Mucosa of stomach (tissue), 1 donor: Measurements from ENCODE around the gene NCKAP5.

ENCODE experiments used
- H3K27me3 ChIP-seq: one replicate; pipeline ENCODE4 v1.7.0; 2013; ENCODE audit warnings: mild to moderate bottlenecking, low read length; ENCODE audit not compliant: control insufficient read depth, insufficient read depth
- H3K36me3 ChIP-seq: one replicate; pipeline ENCODE4 v1.7.0; 2013; ENCODE audit warnings: low read length; ENCODE audit not compliant: control insufficient read depth, insufficient read depth
- H3K4me1 ChIP-seq: one replicate; pipeline ENCODE4 v1.7.0; 2013; ENCODE audit warnings: mild to moderate bottlenecking, low read length; ENCODE audit not compliant: control insufficient read depth, insufficient read depth
- H3K4me3 ChIP-seq: one replicate; pipeline ENCODE4 v1.7.0; 2013; ENCODE audit warnings: low read length
- H3K9ac ChIP-seq: one replicate; pipeline ENCODE4 v1.7.0; 2013; ENCODE audit warnings: mild to moderate bottlenecking, low read length, moderate library complexity
- H3K9me3 ChIP-seq: one replicate; pipeline ENCODE4 v1.7.0; 2013; ENCODE audit warnings: mild to moderate bottlenecking, low read length, moderate library complexity; ENCODE audit not compliant: control insufficient read depth
- donor health status: Pancreatic carcinoma.

Gene NCKAP5

GRCh38 chr2:133378386-133378785 is 189.9 kb downstream of the NCKAP5 start:
- H3K27me3 ChIP-seq, result no peaks in the 10 kb centered on the region
- H3K4me3 ChIP-seq, result no peak overlapping the region
- no peak overlapping the region for H3K9ac ChIP-seq
- no peaks in the 10 kb centered on the region for H3K4me1 ChIP-seq
- H3K9me3 ChIP-seq, result no peaks in the 10 kb centered on the region
- H3K36me3 ChIP-seq, result no peaks in the 10 kb centered on the region

- no peaks in the 10 kb centered on the region for H3K9me3 ChIP-seq
- no peaks in the 10 kb centered on the region for H3K4me1 ChIP-seq
- no peaks in the 10 kb centered on the region for H3K27me3 ChIP-seq
- H3K36me3 ChIP-seq, result no peaks in the 10 kb centered on the region
- H3K4me3 ChIP-seq, result no peak overlapping the region
- H3K9ac ChIP-seq, result no peak overlapping the region
Observed at GRCh38 chr2:133377599-133377998, 190.7 kb downstream of the NCKAP5 start.

GRCh38 chr2:133377021-133377481 is 191.2 kb downstream of the NCKAP5 start:
- Histone ChIP-seq H3K4me3 (no peak overlapping the region), H3K9ac (no peak overlapping the region), H3K4me1 (no peaks in the 10 kb centered on the region), H3K36me3 (no peaks in the 10 kb centered on the region), H3K27me3 (no peaks in the 10 kb centered on the region), H3K9me3 (no peaks in the 10 kb centered on the region)

- H3K36me3 ChIP-seq, result no peaks in the 10 kb centered on the region
- H3K4me1 ChIP-seq, result no peaks in the 10 kb centered on the region
- H3K4me3 ChIP-seq, result no peak overlapping the region
- H3K9me3 ChIP-seq, result no peaks in the 10 kb centered on the region
- H3K9ac ChIP-seq, result no peak overlapping the region
- no peaks in the 10 kb centered on the region for H3K27me3 ChIP-seq
Observed at GRCh38 chr2:133374781-133375180, 193.5 kb downstream of the NCKAP5 start.

- Histone ChIP-seq H3K27me3 (no peaks in the 10 kb centered on the region), H3K4me3 (no peak overlapping the region), H3K9me3 (no peaks in the 10 kb centered on the region), H3K36me3 (no peaks in the 10 kb centered on the region), H3K9ac (no peak overlapping the region), H3K4me1 (no peaks in the 10 kb centered on the region)
Observed at GRCh38 chr2:133371286-133371685, 197.0 kb downstream of the NCKAP5 start.

GRCh38 chr2:133369901-133370658 is 198.2 kb downstream of the NCKAP5 start:
- Histone ChIP-seq H3K4me1 (no peaks in the 10 kb centered on the region), H3K4me3 (no peak overlapping the region), H3K27me3 (no peaks in the 10 kb centered on the region), H3K9ac (no peak overlapping the region), H3K9me3 (no peaks in the 10 kb centered on the region), H3K36me3 (no peaks in the 10 kb centered on the region)

GRCh38 chr2:133365117-133365516 is 203.1 kb downstream of the NCKAP5 start:
- Histone ChIP-seq H3K9ac (no peak overlapping the region), H3K36me3 (no peaks in the 10 kb centered on the region), H3K4me3 (no peak overlapping the region), H3K9me3 (no peaks in the 10 kb centered on the region), H3K4me1 (no peaks in the 10 kb centered on the region), H3K27me3 (no peaks in the 10 kb centered on the region)

- H3K36me3 ChIP-seq, result no peaks in the 10 kb centered on the region
- H3K27me3 ChIP-seq, result no peaks in the 10 kb centered on the region
- H3K9ac ChIP-seq, result no peak overlapping the region
- H3K9me3 ChIP-seq, result no peaks in the 10 kb centered on the region
- H3K4me1 ChIP-seq, result no peaks in the 10 kb centered on the region
- no peak overlapping the region for H3K4me3 ChIP-seq
Observed at GRCh38 chr2:133364636-133365035, 203.6 kb downstream of the NCKAP5 start.

GRCh38 chr2:133363884-133364283 is 204.4 kb downstream of the NCKAP5 start:
- Histone ChIP-seq H3K4me1 (no peaks in the 10 kb centered on the region), H3K9ac (no peak overlapping the region), H3K36me3 (no peaks in the 10 kb centered on the region), H3K9me3 (no peaks in the 10 kb centered on the region), H3K27me3 (no peaks in the 10 kb centered on the region), H3K4me3 (no peak overlapping the region)

- Histone ChIP-seq H3K27me3 (no peaks in the 10 kb centered on the region), H3K4me3 (no peak overlapping the region), H3K9me3 (no peaks in the 10 kb centered on the region), H3K36me3 (no peaks in the 10 kb centered on the region), H3K9ac (no peak overlapping the region), H3K4me1 (no peaks in the 10 kb centered on the region)
Observed at GRCh38 chr2:133362061-133362476, 206.2 kb downstream of the NCKAP5 start.

- Histone ChIP-seq H3K36me3 (no peaks in the 10 kb centered on the region), H3K9ac (no peak overlapping the region), H3K27me3 (no peaks in the 10 kb centered on the region), H3K9me3 (no peaks in the 10 kb centered on the region), H3K4me1 (no peaks in the 10 kb centered on the region), H3K4me3 (no peak overlapping the region)
Observed at GRCh38 chr2:133360882-133361281, 207.4 kb downstream of the NCKAP5 start.

GRCh38 chr2:133360190-133360589 is 208.1 kb downstream of the NCKAP5 start:
- Histone ChIP-seq H3K36me3 (no peaks in the 10 kb centered on the region), H3K4me1 (no peaks in the 10 kb centered on the region)

GRCh38 chr2:133352719-133353118 is 215.5 kb downstream of the NCKAP5 start:
- Histone ChIP-seq H3K9ac (no peak overlapping the region), H3K9me3 (no peaks in the 10 kb centered on the region), H3K36me3 (no peaks in the 10 kb centered on the region), H3K27me3 (no peaks in the 10 kb centered on the region), H3K4me3 (no peak overlapping the region), H3K4me1 (no peaks in the 10 kb centered on the region)

More at GRCh38 chr2:133360190-133360589, 208.1 kb downstream of the NCKAP5 start:
- H3K4me3 ChIP-seq, result no peak overlapping the region
- H3K9me3 ChIP-seq, result no peaks in the 10 kb centered on the region
- H3K9ac ChIP-seq, result no peak overlapping the region
- no peaks in the 10 kb centered on the region for H3K27me3 ChIP-seq
